Kidney capillary endothelial cell (primary cell): ENCODE measurements around the gene PTPRM.

Experiments
- DNase-seq: peaks from one replicate; pipeline ENCODE4 v3.0.0-alpha.2; 2018; ENCODE audit warnings: low spot score

PTPRM gene

GRCh38 chr18:8117006-8117371 is 549.9 kb downstream of the PTPRM start:
- DNase-seq, result no peak

DNA sequence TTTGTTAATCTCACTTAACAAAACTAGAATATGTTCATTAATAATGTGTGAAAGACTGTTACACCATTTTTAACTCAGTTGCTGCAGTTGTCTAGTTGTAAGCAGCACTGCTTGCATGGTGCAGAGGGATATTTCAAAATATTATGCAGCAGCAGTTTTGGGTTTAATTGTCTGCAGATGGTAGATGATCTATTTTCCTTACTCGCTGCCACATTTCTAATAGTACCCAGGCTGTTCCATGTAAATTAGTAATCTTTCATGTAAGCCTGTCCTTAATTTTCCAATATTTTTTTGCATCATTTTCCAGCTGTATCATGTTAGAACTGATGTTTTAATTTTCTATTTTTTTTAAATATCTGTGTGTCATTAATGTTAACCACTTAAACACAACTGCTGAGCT is 554.0 kb downstream of the PTPRM start:
- no peak for DNase-seq

- no peak for DNase-seq
These were observed 554.9 kb downstream of the PTPRM start for GRCh38 chr18:8121942-8122480.

GRCh38 chr18:8124232-8125146 is 557.4 kb downstream of the PTPRM start:
- no peak for DNase-seq

GRCh38 chr18:8130096-8130495 is 563.0 kb downstream of the PTPRM start:
- DNase-seq, result no peak

DNA sequence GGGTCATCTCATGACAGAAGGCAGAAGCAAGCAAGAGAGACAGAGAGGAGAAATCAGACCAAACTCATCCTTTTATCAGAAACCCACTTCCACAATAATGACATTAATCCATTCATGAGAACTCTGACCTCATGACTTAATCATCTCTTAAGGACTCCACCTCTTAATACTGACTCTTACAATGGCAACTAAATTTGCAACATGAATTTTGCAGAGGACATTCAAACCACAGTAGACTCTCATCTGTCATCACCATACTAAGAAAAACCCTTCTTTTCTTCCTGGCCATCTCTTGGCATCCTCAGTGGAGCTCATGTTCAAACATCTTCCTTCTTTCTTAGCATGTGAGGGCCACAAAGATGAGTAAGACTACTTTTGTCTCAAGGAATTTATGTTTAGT is 565.9 kb downstream of the PTPRM start:
- no peak for DNase-seq

- no peak for DNase-seq
These were observed 566.8 kb downstream of the PTPRM start for GRCh38 chr18:8133888-8134287.

- no peak for DNase-seq
These were observed 572.0 kb downstream of the PTPRM start for GRCh38 chr18:8139127-8139527.

- DNase-seq, result no peak
These were observed 572.8 kb downstream of the PTPRM start for GRCh38 chr18:8139891-8140406.

- no peak for DNase-seq
These were observed 573.9 kb downstream of the PTPRM start for GRCh38 chr18:8140841-8141501.

DNA sequence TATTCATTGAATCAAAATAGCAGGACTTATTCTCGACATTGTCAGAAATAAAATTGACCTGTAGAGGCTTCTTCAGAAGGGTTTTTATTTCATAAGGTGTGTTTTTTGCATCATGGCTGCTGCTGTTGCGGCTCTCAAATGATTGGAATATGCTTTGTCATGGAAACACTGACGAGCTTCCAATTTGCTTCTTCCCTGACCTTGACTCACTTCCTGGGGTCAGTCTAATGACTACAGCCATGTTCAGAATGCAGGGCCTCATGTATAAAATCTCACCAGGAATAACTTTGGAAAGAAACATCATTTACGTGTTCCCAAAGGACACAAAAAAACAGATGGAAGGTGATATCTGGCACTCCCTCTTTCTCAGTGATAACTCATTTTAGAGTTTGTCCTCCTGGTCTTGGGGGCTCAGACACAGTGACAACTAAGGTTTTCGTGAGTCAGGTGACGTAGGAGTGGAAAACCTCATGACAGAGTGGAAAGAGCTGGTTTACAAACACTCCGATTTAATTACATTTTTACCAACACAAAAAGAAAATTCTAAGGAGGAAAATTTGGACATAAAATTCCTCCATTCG is 575.1 kb downstream of the PTPRM start:
- peak; percentile 29 for DNase-seq

DNA sequence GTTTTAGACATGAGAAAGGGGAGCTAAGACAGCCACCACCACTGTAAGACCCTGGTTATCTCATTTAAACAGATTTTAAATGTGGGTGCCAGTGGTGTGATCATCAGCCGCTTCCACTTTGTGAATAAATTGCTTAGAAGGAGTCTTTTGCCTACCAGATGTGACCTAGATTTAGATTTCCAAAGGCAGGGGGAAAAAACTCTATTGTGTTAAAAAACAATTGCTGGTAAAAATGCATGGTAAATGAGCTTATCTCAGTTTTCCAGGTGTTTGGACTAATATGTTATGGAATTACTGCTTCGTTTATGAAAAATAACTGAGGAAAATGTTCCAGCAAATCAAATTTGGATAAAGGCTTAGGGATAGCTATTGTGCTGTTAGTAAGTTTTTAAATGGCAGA is 575.8 kb downstream of the PTPRM start:
- no peak for DNase-seq

- DNase-seq, result no peak
These were observed 584.1 kb downstream of the PTPRM start for GRCh38 chr18:8151181-8151580.

- no peak for DNase-seq
These were observed 586.9 kb downstream of the PTPRM start for GRCh38 chr18:8153887-8154583.

DNA sequence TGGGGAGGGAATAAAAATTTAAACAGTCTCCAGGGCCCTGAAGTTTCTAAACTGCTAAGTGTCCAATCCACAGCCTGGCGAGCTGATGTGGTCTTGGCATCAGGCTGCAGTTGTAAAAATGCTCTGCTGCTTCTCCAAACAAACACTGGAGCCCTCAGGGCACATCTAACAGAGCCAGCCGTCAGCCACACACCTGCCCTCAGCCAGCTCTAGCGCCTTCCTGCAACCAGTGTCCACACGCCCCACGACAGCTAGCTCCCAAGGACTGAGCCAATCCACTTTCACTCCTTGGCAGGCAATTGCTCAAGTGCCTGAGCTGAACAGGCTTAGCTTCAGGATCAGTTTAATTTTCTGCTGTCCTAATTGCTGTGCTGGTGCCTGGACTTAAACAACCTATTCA is 595.7 kb downstream of the PTPRM start:
- DNase-seq, result no peak

DNA sequence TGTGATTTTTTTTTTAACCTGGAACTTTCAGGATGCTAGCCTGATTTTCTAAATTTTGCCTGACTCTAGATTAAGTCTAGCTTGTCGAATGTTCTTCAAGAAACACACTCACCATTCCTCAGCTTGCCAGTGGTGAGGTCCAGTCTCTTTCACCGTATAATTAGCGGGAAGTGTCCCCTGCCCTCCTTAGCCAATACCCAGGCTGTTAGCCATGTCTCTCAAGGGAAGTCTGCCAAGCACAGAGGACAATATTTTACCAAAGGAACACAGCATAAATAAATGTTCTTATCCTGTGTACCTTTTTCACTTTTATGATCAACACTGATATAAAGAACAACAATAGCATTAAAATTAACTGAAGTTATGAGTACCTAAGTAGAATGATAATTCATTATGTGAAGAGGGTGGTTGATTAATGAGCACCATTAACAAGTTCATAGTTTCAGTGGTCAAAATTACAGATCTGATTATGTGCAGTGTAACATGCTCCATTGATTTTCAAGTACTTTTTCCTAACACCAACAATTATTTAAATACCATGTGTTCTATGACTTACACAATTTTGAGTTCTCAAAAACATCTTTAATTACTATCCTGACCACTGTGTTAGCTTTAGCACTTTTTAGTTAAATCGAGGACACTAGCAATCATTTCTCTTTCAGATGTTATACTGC is 596.3 kb downstream of the PTPRM start:
- no peak for DNase-seq

- DNase-seq, result no peak
These were observed 598.0 kb downstream of the PTPRM start for GRCh38 chr18:8165095-8165494.

- no peak for DNase-seq
These were observed 599.9 kb downstream of the PTPRM start for GRCh38 chr18:8167026-8167425.

DNA sequence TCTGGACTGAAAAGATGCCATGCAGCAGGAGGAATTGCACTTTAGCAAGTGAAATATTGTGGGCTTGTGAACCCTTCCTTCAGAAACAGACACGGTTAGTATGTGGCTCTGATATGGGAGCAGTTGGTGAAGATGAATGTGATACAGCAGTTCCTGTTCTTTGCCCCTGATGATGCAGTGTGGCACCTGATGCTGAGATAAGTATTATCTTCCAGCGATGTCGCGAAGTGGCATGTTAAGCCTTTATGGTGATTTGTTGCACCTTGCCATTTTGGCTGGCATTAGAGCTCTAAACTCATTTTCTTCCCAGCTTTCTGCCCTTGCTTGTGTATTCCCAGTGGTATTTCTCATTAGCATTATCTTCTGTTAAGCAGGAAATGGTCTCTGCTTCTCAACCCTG is 600.6 kb downstream of the PTPRM start:
- no peak for DNase-seq

- DNase-seq, result no peak
These were observed 602.6 kb downstream of the PTPRM start for GRCh38 chr18:8169722-8170121.

DNA sequence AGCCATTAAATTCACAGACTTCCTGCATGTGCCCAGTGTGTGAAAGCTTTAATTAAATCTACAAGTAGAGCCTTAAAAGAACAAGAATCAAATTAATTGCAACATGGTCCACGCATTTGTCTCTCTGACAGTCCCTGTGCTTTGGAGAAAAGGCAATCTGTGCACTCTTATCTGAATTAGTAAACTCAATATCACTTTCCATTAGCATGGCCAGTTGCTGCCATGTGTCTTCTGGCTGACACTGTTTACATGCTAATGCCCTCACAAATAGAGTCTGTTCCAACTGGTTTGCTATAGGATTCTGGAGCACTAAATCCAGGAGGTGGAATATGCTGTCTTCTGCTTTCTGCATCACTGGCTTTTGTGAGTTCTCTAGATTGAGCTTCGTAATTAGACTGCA is 607.7 kb downstream of the PTPRM start:
- DNase-seq, result no peak
